ENCODE data around the gene TFDP2. TPM values are rescaled to one million over a fixed set of nuclear protein-coding genes. Genes with fewer than 3 reads are reported as not detected.
A peak's percentile ranks its signal among the peaks of the same experiment; 100 is the strongest.

TFDP2 gene
- total RNA-seq, 3 donors from 2014 or later (not counting 1 experiment from before 2014, with no cell fraction given) = 134 to 154 (median 142) TPM

GRCh38 chr3:141940194-141940776 is 209.1 kb downstream of the TFDP2 start:
- Mint-ChIP-seq H3K9me3 (no peaks in the 10 kb centered on the region), H3K4me3 (no peak overlapping the region), H3K4me1 (peaks cover 9 to 17% of the 10 kb centered on the region in 2 donors), H3K36me3 (no peaks in the 10 kb centered on the region), H3K27ac (no peak overlapping the region), H3K27me3 (ENCODE audit: low read depth in 2 of 2) (no peaks in the 10 kb centered on the region)
- Histone ChIP-seq H3K4me3 (ENCODE audit: low read length) (no peak overlapping the region), H3K36me3 (ENCODE audit: control insufficient read depth, insufficient read depth, low read length) (no peaks in the 10 kb centered on the region), H3K27ac (ENCODE audit: low read length) (no peak overlapping the region), H3K4me1 (ENCODE audit: control insufficient read depth, insufficient read depth, low read length) (no peaks in the 10 kb centered on the region), H3K9me3 (ENCODE audit: control insufficient read depth, insufficient read depth, low read length) (no peaks in the 10 kb centered on the region), H3K27me3 (ENCODE audit: control insufficient read depth, insufficient read depth, low read length) (no peaks in the 10 kb centered on the region)
- ATAC-seq (peak in 1 of 3 donors; percentile 29), DNase-seq (no peak)
- intact Hi-C loops (cut with micrococcal nuclease) = no loop called here
- 50% methylated on average over 12 of the region's 12 CpGs for WGBS (ENCODE audit: insufficient coverage)
- TF ChIP-seq CTCF (IDR thresholded peaks at IDR 0.05) = no peak

GRCh38 chr3:141939759-141940158 is 209.6 kb downstream of the TFDP2 start:
- Mint-ChIP-seq H3K9me3 (no peaks in the 10 kb centered on the region), H3K27me3 (ENCODE audit: low read depth in 2 of 2) (no peaks in the 10 kb centered on the region), H3K27ac (no peak overlapping the region), H3K36me3 (no peaks in the 10 kb centered on the region), H3K4me3 (no peak overlapping the region), H3K4me1 (peaks cover 9 to 17% of the 10 kb centered on the region in 2 donors)
- ATAC-seq (no peak), DNase-seq (no peak)
- H3K36me3 ChIP-seq (ENCODE audit: control insufficient read depth, insufficient read depth, low read length) = no peaks in the 10 kb centered on the region
- no peaks in the 10 kb centered on the region for H3K4me1 ChIP-seq (ENCODE audit: control insufficient read depth, insufficient read depth, low read length)
- H3K9me3 ChIP-seq (ENCODE audit: control insufficient read depth, insufficient read depth, low read length) = no peaks in the 10 kb centered on the region
- H3K27ac ChIP-seq (ENCODE audit: low read length) = no peak overlapping the region
- no peaks in the 10 kb centered on the region for H3K27me3 ChIP-seq (ENCODE audit: control insufficient read depth, insufficient read depth, low read length)
- no peak for TF ChIP-seq CTCF (IDR thresholded peaks at IDR 0.05)
- 86% methylated on average over 3 of the region's 4 CpGs for WGBS (ENCODE audit: insufficient coverage)
- no peak overlapping the region for H3K4me3 ChIP-seq (ENCODE audit: low read length)
- intact Hi-C loops (cut with micrococcal nuclease) = no loop called here

- H3K36me3 Mint-ChIP-seq = no peaks in the 10 kb centered on the region
- no peaks in the 10 kb centered on the region for H3K9me3 Mint-ChIP-seq
- ATAC-seq (no peak), DNase-seq (no peak)
- H3K36me3 ChIP-seq (ENCODE audit: control insufficient read depth, insufficient read depth, low read length) = no peaks in the 10 kb centered on the region
- WGBS (ENCODE audit: insufficient coverage) = 98% methylated on average over 20 of the region's 20 CpGs
- H3K4me1 ChIP-seq (ENCODE audit: control insufficient read depth, insufficient read depth, low read length) = no peaks in the 10 kb centered on the region
- intact Hi-C loops (cut with micrococcal nuclease) = no loop called here
- H3K27ac Mint-ChIP-seq = no peak overlapping the region
- no peak overlapping the region for H3K27ac ChIP-seq (ENCODE audit: low read length)
- no peak overlapping the region for H3K4me3 ChIP-seq (ENCODE audit: low read length)
- no peak for TF ChIP-seq CTCF (IDR thresholded peaks at IDR 0.05)
- H3K27me3 Mint-ChIP-seq (ENCODE audit: low read depth in 2 of 2) = no peaks in the 10 kb centered on the region
- H3K4me1 Mint-ChIP-seq = peaks cover 9 to 17% of the 10 kb centered on the region in 2 donors
- H3K27me3 ChIP-seq (ENCODE audit: control insufficient read depth, insufficient read depth, low read length) = no peaks in the 10 kb centered on the region
- no peaks in the 10 kb centered on the region for H3K9me3 ChIP-seq (ENCODE audit: control insufficient read depth, insufficient read depth, low read length)
- no peak overlapping the region for H3K4me3 Mint-ChIP-seq
Measured at GRCh38 chr3:141938011-141938500, 211.3 kb downstream of the TFDP2 start.

GRCh38 chr3:141934354-141934753 is 215.0 kb downstream of the TFDP2 start:
- no peak overlapping the region for H3K27ac ChIP-seq (ENCODE audit: low read length)
- 87% methylated on average over 4 of the region's 4 CpGs for WGBS (ENCODE audit: insufficient coverage)
- no peaks in the 10 kb centered on the region for H3K4me1 ChIP-seq (ENCODE audit: control insufficient read depth, insufficient read depth, low read length)
- no peaks in the 10 kb centered on the region for H3K9me3 ChIP-seq (ENCODE audit: control insufficient read depth, insufficient read depth, low read length)
- H3K36me3 ChIP-seq (ENCODE audit: control insufficient read depth, insufficient read depth, low read length) = peaks cover 1% of the 10 kb centered on the region
- Mint-ChIP-seq H3K36me3 (no peaks in the 10 kb centered on the region), H3K27me3 (ENCODE audit: low read depth in 2 of 2) (no peaks in the 10 kb centered on the region), H3K4me1 (peaks cover 1 to 2% of the 10 kb centered on the region in 2 donors), H3K4me3 (no peak overlapping the region), H3K9me3 (no peaks in the 10 kb centered on the region), H3K27ac (no peak overlapping the region)
- ATAC-seq (no peak), DNase-seq (no peak)
- no peak overlapping the region for H3K4me3 ChIP-seq (ENCODE audit: low read length)
- no peaks in the 10 kb centered on the region for H3K27me3 ChIP-seq (ENCODE audit: control insufficient read depth, insufficient read depth, low read length)
- intact Hi-C loops (cut with micrococcal nuclease) = no loop called here
- TF ChIP-seq CTCF (IDR thresholded peaks at IDR 0.05) = no peak
